Esophagus squamous epithelium (tissue), 4 donors: ENCODE results near the gene PKD2L2.

ENCODE experiments used
- CTCF ChIP-seq, 6 experiments: fragments of 450-650 bp in 4 of 6; fragments of 200-600 bp in 2 of 6; sonication (generic) in 2 of 6; IDR thresholded peaks; one replicate each; pipeline ENCODE4 v1.5.1; 2016 to 2019; ENCODE audit warnings: antibody characterized with exemption in 6 of 6, mild to moderate bottlenecking in 4 of 6, moderate library complexity in 4 of 6
- POLR2A ChIP-seq, 4 donors: fragments of 450-650 bp; IDR thresholded peaks; one replicate each; pipeline ENCODE4 v1.6.1; 2017; ENCODE audit warnings: antibody characterized with exemption in 4 of 4, mild to moderate bottlenecking in 4 of 4, moderate library complexity in 3 of 4

- TF ChIP-seq CTCF (IDR thresholded peaks at IDR 0.05) (no peak), POLR2A (IDR thresholded peaks at IDR 0.05) (no peak)
Measured at GRCh38 chr5:137888466-137888862, 793 bp upstream of the PKD2L2 start.
